ENCODE data around the gene KIF1A. TPM values are rescaled to one million over a fixed set of nuclear protein-coding genes. Genes with fewer than 3 reads are reported as not detected.

The KIF1A gene
- total and polyA plus RNA-seq, 2 of the 13 experiments (the other 11 are each of a cell fraction or from before 2014, with no cell fraction given) = 0.01 TPM; not detected in 1

GRCh38 chr2:240857039-240858008 lies 37.3 kb upstream of the KIF1A start (continued):
- TF ChIP-seq ZNF44 (CRISPR knock-in tag; IDR thresholded peaks at IDR 0.05) = no peak; the same call in 1 of the 2 replicates
- TF ChIP-seq CBX2 (IDR thresholded peaks at IDR 0.05; ENCODE audit: low read depth, low read length) = no peak
- TF ChIP-seq CBX2 (CRISPR knock-in tag; IDR thresholded peaks at IDR 0.05; ENCODE audit: low read depth) = peak; percentile 96; the same call in 1 of the 2 replicates
- peak; percentile 27; the same call in 1 of the 2 replicates for TF ChIP-seq ZNF225 (CRISPR knock-in tag; IDR thresholded peaks at IDR 0.05)
- peak; percentile 79 for TF ChIP-seq ZNF335 (CRISPR knock-in tag; IDR thresholded peaks at IDR 0.05)
- TF ChIP-seq KMT2B (CRISPR knock-in tag; IDR thresholded peaks at IDR 0.05) = peak; percentile 80; the same call in 1 of the 2 replicates
- TF ChIP-seq HNRNPK (IDR thresholded peaks at IDR 0.05; ENCODE audit: low read depth, low read length, poor library complexity, severe bottlenecking) = no peak
- TF ChIP-seq, protein P1, sequence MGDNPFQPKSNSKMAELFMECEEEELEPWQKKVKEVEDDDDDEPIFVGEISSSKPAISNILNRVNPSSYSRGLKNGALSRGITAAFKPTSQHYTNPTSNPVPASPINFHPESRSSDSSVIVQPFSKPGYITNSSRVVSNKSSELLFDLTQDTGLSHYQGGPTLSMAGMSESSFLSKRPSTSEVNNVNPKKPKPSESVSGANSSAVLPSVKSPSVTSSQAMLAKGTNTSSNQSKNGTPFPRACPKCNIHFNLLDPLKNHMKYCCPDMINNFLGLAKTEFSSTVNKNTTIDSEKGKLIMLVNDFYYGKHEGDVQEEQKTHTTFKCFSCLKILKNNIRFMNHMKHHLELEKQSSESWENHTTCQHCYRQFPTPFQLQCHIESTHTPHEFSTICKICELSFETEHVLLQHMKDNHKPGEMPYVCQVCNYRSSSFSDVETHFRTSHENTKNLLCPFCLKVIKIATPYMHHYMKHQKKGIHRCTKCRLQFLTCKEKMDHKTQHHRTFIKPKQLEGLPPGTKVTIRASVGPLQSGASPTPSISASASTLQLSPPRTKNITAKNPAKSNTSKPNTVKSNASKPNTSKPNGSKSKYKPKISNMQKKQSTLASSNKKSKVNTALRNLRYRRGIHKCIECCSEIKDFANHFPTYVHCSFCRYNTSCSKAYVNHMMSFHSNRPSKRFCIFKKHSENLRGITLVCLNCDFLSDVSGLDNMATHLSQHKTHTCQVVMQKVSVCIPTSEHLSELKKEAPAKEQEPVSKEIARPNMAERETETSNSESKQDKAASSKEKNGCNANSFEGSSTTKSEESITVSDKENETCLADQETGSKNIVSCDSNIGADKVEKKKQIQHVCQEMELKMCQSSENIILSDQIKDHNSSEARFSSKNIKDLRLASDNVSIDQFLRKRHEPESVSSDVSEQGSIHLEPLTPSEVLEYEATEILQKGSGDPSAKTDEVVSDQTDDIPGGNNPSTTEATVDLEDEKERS (CRISPR knock-in tag; IDR thresholded peaks at IDR 0.05) = peak; percentile 98
- no peak for TF ChIP-seq ZNF513 (CRISPR knock-in tag; conservative IDR thresholded peaks at IDR 0.05)
- TF ChIP-seq, protein P2, sequence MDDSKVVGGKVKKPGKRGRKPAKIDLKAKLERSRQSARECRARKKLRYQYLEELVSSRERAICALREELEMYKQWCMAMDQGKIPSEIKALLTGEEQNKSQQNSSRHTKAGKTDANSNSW (CRISPR knock-in tag; IDR thresholded peaks at IDR 0.05; ENCODE audit: borderline replicate concordance) = peak; percentile 65; the same call in 1 of the 2 replicates
- 0 out of 2 replicates have a peak, but pooled peaks have one; percentile 83 for TF ChIP-seq MAF1 (CRISPR knock-in tag; IDR thresholded peaks at IDR 0.05; ENCODE audit: borderline replicate concordance)
- TF ChIP-seq LCORL (IDR thresholded peaks at IDR 0.05) = peak; percentile 60; the same call in 1 of the 2 replicates
- TF ChIP-seq LCORL (CRISPR knock-in tag; IDR thresholded peaks at IDR 0.05) = peak; percentile 97
- no peak for TF ChIP-seq NFE2L2 (IDR thresholded peaks at IDR 0.05; ENCODE audit: low read length)
- peak; percentile 52; the same call in 1 of the 2 replicates for TF ChIP-seq CREB1 (IDR thresholded peaks at IDR 0.05)
- TF ChIP-seq CREB1 (CRISPR knock-in tag; IDR thresholded peaks at IDR 0.05) = no peak
- TF ChIP-seq AHR (CRISPR knock-in tag; IDR thresholded peaks at IDR 0.05) = peak; percentile 80; the same call in 1 of the 2 replicates
- TF ChIP-seq LRRFIP1 (CRISPR knock-in tag; conservative IDR thresholded peaks at IDR 0.05) = peak; percentile 13; the same call in 1 of the 2 replicates
- TF ChIP-seq ZNF263 (CRISPR knock-in tag; IDR thresholded peaks at IDR 0.05) = peak; percentile 99
